GM12878 (cell line): ENCODE measurements around the gene THBS1.

ENCODE experiments used
- CBX3 ChIP-seq: fragments of 200-600 bp; sonication (generic); IDR thresholded peaks from 2 replicates; pipeline ENCODE4 v1.6.1; 2016; ENCODE audit warnings: low read depth, borderline replicate concordance
- CEBPB ChIP-seq, 2 experiments: fragments of 150-350 bp in 1 of 2; IDR thresholded peaks; 2 replicates each; pipeline ENCODE4 v1.6.1; 2012 to 2014; ENCODE audit warnings: low read depth in 2 of 2, low read length in 2 of 2, borderline replicate concordance in 1 of 2, inconsistent platforms in 1 of 2
- EED ChIP-seq: sonication (generic); IDR thresholded peaks from 2 replicates; pipeline ENCODE4 v1.6.1; 2016; ENCODE audit warnings: antibody characterized with exemption, low read depth
- POLR2A ChIP-seq: IDR thresholded peaks from 2 replicates; pipeline ENCODE4 v1.6.1; 2011; ENCODE audit warnings: low read depth, mild to moderate bottlenecking, low read length
- SP1 ChIP-seq: IDR thresholded peaks from one replicate; pipeline ENCODE4 v1.6.1; 2011; ENCODE audit warnings: low read depth, low read length
- SUPT20H ChIP-seq: IDR thresholded peaks from 2 replicates; pipeline ENCODE4 v1.6.1; 2011; ENCODE audit warnings: low read depth, mild to moderate bottlenecking, low read length, moderate library complexity, borderline replicate concordance; ENCODE audit not compliant: control insufficient read depth
- ZBED1 ChIP-seq: IDR thresholded peaks from 2 replicates; pipeline ENCODE4 v1.6.1; 2016; ENCODE audit warnings: borderline replicate concordance
- TF ChIP-seq, protein P1 (sequence below), 3 experiments: IDR thresholded peaks in 2 of 3; conservative IDR thresholded peaks in 1 of 3; 2 replicates each; pipeline ENCODE4 v1.5.1; 2011; ENCODE audit warnings: low read depth in 3 of 3, low read length in 3 of 3, mild to moderate bottlenecking in 3 of 3, control low read depth in 2 of 3, moderate library complexity in 2 of 3, inconsistent platforms in 1 of 3, mixed read lengths in 1 of 3; ENCODE audit not compliant: control insufficient read depth in 2 of 3, insufficient read depth in 1 of 3; ENCODE audit errors: extremely low read depth in 1 of 3
- TF ChIP-seq, protein P2 (sequence below): fragments of 450-650 bp; IDR thresholded peaks from 2 replicates; pipeline ENCODE4 v1.6.1; 2014; ENCODE audit warnings: mild to moderate bottlenecking

DNA sequence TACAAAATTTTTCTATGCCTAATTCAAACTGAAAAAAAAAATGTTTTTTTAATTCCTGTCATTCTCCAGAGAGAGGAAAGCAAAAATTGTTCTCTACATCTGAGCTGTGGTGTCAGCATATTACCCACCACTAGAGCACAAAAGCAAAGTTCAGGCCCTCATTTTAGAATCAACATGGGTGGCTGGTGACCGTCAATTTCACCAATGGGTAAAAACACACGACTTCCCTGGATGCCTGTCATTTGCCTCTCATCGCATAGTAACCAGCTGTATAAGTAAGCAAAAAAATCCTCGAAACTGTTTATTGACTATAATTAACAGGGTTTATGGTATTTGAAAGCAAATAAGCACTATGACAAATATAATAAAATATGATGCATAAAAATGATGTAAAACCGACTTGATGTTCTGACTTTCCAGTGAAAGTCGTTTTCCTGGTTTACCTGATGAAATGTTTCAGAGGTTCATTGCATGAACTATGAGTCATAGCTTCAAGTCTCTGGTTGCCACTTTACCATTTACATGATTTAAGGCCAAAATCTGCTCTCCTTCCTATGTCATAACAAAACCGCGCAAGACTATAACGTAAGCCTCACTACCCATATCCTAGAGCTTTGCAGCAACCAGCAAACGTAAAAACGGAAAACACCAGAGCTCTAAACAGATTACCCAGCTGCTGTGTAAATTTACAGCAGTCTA, 60.5 kb downstream of the THBS1 start:
- TF ChIP-seq CEBPB (IDR thresholded peaks at IDR 0.05; ENCODE audit: borderline replicate concordance in 1 of 2, low read depth in 2 of 2, low read length in 2 of 2) (no peak), SP1 (no peak), CBX3 (no peak), EED (no peak), ZBED1 (no peak), POLR2A (no peak), SUPT20H (no peak)
- TF ChIP-seq, protein P1, sequence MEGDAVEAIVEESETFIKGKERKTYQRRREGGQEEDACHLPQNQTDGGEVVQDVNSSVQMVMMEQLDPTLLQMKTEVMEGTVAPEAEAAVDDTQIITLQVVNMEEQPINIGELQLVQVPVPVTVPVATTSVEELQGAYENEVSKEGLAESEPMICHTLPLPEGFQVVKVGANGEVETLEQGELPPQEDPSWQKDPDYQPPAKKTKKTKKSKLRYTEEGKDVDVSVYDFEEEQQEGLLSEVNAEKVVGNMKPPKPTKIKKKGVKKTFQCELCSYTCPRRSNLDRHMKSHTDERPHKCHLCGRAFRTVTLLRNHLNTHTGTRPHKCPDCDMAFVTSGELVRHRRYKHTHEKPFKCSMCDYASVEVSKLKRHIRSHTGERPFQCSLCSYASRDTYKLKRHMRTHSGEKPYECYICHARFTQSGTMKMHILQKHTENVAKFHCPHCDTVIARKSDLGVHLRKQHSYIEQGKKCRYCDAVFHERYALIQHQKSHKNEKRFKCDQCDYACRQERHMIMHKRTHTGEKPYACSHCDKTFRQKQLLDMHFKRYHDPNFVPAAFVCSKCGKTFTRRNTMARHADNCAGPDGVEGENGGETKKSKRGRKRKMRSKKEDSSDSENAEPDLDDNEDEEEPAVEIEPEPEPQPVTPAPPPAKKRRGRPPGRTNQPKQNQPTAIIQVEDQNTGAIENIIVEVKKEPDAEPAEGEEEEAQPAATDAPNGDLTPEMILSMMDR (IDR thresholded peaks at IDR 0.05 in 2 of 3, conservative IDR thresholded peaks at IDR 0.05 in 1 of 3; ENCODE audit: control insufficient read depth in 2 of 3, extremely low read depth in 1 of 3, insufficient read depth in 1 of 3, low read depth in 3 of 3, low read length in 3 of 3) = no peak
- TF ChIP-seq, protein P2, sequence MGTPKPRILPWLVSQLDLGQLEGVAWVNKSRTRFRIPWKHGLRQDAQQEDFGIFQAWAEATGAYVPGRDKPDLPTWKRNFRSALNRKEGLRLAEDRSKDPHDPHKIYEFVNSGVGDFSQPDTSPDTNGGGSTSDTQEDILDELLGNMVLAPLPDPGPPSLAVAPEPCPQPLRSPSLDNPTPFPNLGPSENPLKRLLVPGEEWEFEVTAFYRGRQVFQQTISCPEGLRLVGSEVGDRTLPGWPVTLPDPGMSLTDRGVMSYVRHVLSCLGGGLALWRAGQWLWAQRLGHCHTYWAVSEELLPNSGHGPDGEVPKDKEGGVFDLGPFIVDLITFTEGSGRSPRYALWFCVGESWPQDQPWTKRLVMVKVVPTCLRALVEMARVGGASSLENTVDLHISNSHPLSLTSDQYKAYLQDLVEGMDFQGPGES = no peak
